Measurements from ENCODE around the gene PRDM16.

Gene PRDM16

GRCh38 chr1:3368711-3369445 is 299.9 kb downstream of the PRDM16 start:
- no peak for DNase-seq

- no peak for DNase-seq
Observed at GRCh38 chr1:3369446-3370076, 300.6 kb downstream of the PRDM16 start.

DNA sequence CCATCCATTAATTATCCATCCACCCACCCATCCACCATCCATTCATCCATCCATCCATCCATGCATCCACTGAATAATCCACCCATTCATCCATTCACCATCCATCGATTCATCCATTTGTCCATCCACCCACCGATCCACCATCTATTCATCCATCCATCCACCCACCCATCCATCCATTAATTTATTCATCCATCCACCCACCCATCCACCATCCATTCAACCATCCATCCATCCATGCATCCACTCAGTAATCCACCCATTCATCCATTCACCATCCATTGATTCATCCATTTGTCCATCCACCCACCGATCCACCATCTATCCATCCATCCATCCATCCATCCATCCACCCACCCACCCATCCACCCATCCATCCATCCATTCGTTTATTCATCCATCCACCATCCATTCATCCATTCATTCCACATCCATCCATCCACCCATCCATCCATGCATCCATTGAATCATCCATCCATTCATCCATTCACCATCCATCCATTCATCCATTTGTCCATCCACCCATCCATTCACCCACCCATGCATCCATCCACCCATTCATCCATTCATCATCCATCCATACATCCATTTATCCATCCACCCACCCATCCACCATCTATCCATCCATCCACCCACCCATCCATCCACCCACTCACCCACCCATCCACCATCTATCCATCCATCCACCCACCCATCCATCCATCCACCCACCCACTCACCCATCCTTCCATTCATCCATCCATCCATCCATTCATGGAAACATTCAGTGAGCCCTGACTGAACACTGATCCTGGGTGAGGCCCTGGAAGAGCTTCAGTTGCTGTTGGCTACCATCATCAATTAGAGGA is 302.1 kb downstream of the PRDM16 start:
- no peak for DNase-seq

DNA sequence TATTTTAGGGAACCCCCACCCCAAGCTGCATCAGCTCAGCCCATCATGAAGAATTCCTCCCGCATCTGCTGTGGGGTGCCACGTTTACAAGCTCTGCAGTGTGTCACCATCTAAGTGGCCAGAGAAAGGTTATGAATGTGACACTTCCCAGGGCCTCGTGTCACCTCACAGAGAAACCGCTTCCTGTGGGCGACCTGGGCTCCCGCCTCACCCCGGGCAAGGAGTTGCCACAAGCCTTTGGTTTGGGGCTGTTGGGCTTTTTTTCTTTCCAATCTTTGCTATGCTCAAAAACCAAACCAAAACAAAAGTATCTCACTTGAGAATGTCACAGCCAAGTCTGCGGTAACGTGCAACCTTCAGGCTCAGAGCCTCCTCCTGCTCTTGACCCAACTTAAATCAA is 303.3 kb downstream of the PRDM16 start:
- DNase-seq: no peak

DNA sequence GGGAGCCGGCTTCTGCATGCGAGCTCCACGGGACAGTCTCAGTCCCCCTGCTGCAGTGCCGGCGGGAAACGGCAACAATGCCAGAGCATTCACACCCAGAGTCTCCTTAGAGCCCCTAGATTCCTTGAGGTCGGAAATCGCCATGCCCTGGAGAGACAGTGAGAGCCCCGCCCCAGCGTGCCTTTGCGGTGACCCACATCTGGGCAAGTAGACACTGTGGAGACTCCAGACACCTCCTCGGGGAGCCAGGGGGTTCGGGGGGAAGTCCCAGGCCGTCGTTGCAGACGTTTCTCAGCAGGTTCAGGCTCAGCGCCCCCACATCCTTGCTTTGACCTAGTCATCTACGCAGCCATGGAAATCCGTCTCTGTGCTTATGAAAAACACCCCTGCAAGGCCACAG is 304.2 kb downstream of the PRDM16 start:
- no peak for DNase-seq

GRCh38 chr1:3373700-3374405 is 304.9 kb downstream of the PRDM16 start:
- no peak for DNase-seq

DNA sequence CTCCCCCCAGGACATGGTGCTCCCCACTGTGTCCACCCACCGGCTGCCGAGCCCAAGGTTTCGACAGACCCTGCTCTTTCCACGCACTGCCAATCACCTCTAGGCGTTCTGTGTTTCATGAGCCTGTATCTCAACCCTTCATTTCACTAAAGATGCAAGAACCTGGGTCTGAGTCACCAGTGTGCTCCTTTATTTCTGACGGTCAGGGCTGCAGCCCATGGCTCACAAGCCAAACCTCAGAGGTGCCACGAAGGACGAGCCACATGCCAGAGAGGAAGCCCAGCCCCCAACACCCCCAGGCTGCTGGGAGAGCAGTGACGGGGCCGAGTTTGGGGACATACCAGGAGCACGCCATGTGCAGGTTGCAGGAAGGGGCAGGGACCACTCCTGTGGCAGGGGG is 306.2 kb downstream of the PRDM16 start:
- DNase-seq: no peak

DNA sequence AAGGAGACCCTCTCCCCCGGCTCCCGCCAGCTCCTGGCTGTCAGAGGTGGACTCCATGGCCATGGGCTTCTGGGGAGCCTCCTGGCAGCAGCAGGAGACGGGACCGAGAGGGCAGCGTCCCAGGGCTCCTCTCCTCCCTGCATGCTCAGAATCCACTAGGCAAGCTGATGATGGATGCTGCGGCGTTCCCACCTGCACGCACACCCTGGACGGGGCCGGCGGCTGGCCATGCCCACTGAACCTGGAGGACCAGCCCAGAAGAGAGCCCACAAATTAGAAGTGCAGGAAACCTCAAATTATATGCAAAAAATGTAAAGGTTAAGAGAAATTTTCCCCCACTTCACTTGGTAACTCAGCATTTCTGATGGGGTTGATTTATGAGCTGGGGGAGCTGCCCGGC is 308.2 kb downstream of the PRDM16 start:
- no peak for DNase-seq

DNA sequence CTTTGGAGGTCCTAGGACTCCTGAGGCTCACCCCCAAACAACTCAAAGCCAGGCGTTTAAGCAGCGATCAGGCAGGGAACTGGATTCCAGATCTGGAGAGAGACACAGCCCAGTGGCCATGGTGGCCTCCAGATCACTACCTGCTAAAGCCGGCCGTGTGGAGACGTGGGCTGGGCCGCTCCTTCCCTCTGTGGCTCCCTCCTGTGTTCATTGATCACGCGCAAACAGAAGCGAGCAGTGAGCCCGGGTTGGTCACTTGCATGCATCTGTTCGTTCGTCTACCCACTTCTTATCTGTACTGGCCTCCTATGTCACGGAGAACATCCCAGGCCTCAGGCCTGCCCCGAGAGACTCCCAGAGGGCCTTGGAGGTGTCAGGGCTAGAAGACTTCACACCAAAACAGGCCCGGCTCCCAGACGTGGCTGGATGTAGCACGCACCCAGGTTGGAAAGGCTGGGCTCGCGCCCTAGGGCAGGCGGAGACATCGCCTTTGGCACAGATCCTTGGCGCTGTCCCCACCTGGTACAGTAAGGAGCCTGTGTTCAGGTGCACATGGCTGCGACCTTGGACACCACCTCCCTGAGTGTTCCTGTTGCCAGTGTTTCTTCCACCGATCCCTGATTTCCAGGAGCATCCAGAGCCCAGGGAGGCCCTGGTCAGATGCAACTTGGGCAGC is 308.7 kb downstream of the PRDM16 start:
- no peak for DNase-seq

GRCh38 chr1:3378411-3379208 is 309.6 kb downstream of the PRDM16 start:
- DNase-seq: no peak

GRCh38 chr1:3379934-3380333 is 310.9 kb downstream of the PRDM16 start:
- no peak for DNase-seq

DNA sequence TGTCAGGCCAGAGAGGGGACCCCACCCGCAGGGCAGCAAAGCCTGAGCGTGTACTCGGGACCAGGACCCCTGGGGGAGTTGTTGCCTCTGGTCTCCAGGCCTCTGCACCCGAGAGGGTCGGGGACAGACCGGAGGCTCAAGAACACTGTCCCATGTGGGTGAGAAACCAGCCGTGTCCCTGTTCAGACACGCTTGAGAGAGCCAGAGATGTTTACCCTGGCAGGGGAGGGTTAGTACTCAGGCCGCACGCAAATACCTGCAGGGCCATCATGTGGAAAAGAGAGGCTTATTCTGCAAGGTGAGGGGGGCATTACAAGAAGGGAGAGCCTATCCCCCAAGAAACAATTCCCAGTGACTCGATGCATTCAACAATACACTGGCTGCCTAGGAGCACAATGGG is 311.5 kb downstream of the PRDM16 start:
- peak in 1 of 2 experiments; percentile 15 for DNase-seq

DNA sequence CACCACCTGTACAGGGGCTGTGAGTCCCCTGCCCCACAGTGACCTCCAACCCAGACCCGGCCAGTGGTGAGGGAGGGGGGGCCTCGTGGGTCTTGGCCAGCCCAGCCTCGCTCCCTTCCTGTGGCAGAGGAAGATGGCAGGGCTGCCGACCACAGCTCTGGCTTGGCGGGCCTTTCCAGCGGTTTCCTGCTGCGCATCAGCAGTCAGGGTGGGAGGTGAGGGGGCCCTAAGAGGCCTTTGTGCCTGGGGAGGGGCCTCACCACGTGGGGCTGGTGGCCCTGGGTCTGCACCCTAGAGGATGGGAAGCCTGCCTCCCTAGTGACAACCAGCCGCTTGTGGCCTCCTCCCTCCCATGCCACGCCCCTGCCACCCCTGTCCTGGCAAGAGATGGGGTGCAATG is 312.9 kb downstream of the PRDM16 start:
- DNase-seq: no peak

GRCh38 chr1:3382326-3383057 is 313.5 kb downstream of the PRDM16 start:
- DNase-seq: no peak

GRCh38 chr1:3383679-3384078 is 314.7 kb downstream of the PRDM16 start:
- no peak for DNase-seq

- DNase-seq: no peak
Observed at GRCh38 chr1:3384407-3384806, 315.4 kb downstream of the PRDM16 start.

GRCh38 chr1:3386205-3387002 is 317.4 kb downstream of the PRDM16 start:
- no peak for DNase-seq

GRCh38 chr1:3387401-3387800 is 318.4 kb downstream of the PRDM16 start:
- no peak for DNase-seq

- no peak for DNase-seq
Observed at GRCh38 chr1:3389093-3389833, 320.3 kb downstream of the PRDM16 start.
